ENCODE data around the gene ISL1. TPM values are rescaled to one million over a fixed set of nuclear protein-coding genes. Genes with fewer than 3 reads are reported as not detected.

Gene ISL1
- total RNA-seq, 2 donors from 2014 or later = 1.6 to 2.9 TPM

DNA sequence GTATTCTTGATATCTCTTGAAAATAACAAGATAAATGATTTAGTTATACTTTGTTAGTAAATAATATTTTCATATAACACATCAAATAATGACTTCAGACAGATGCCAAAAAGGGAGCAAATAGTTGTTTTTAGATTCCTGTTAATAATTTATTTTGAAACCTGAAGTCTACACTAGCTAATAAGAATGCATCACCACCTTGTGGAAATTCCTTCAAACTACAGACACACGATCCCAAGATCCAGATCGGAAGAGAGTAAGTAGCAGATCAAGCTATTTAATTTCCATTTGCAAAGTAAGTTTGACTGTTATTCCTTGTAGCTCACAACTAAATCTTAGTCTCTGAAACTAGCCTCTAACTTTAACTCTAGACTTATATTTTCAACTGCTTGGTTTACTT lies 35.5 kb upstream of the ISL1 start:
- H3K9me3 ChIP-seq = no peaks in the 10 kb centered on the region
- H3K36me3 ChIP-seq (replicated peaks in 1 of 2; ENCODE audit: insufficient read depth in 1 of 2, low read depth in 2 of 2) = no peaks in the 10 kb centered on the region
- no peaks in the 10 kb centered on the region for H3K27me3 ChIP-seq
- intact Hi-C loops (cut with DNase I) = no loop called here
- H3K4me1 ChIP-seq = no peaks in the 10 kb centered on the region
- no peak for TF ChIP-seq POLR2A (IDR thresholded peaks at IDR 0.05)
- TF ChIP-seq, protein P1, sequence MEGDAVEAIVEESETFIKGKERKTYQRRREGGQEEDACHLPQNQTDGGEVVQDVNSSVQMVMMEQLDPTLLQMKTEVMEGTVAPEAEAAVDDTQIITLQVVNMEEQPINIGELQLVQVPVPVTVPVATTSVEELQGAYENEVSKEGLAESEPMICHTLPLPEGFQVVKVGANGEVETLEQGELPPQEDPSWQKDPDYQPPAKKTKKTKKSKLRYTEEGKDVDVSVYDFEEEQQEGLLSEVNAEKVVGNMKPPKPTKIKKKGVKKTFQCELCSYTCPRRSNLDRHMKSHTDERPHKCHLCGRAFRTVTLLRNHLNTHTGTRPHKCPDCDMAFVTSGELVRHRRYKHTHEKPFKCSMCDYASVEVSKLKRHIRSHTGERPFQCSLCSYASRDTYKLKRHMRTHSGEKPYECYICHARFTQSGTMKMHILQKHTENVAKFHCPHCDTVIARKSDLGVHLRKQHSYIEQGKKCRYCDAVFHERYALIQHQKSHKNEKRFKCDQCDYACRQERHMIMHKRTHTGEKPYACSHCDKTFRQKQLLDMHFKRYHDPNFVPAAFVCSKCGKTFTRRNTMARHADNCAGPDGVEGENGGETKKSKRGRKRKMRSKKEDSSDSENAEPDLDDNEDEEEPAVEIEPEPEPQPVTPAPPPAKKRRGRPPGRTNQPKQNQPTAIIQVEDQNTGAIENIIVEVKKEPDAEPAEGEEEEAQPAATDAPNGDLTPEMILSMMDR (IDR thresholded peaks at IDR 0.05) = no peak
- H3K4me3 ChIP-seq = no peak overlapping the region
- DNase-seq = no peak
- H3K27ac ChIP-seq = no peak overlapping the region
- no peak for ATAC-seq
- 60 to 81% methylated on average over 2 of the region's 2 CpGs for WGBS, 2 donors

DNA sequence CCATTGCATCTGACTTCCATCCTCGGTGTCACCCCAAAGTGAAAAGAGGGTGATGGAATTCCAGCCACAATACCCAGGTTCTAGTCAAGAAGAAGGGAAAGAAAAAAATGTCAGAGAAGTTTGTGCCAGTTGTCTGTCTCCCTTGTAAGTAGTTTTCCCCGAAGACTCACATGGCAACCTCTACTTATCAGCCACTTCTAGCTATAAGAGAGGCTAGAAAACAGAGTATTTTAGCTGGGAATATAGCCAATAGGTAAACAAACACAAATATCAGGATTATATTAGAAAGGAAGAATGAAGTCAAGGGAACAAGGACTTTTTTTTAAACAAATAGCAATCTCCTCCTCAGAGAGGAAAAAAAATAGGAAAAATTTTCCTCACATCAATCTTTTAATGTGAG lies 12.2 kb upstream of the ISL1 start:
- H3K27me3 ChIP-seq = no peaks in the 10 kb centered on the region
- WGBS, 2 donors = 50 to 53% methylated on average over 2 of the region's 2 CpGs
- TF ChIP-seq, protein P1 (IDR thresholded peaks at IDR 0.05) = no peak
- no peak for TF ChIP-seq POLR2A (IDR thresholded peaks at IDR 0.05)
- H3K9me3 ChIP-seq = no peaks in the 10 kb centered on the region
- no peaks in the 10 kb centered on the region for H3K36me3 ChIP-seq (replicated peaks in 1 of 2; ENCODE audit: insufficient read depth in 1 of 2, low read depth in 2 of 2)
- DNase-seq (no peak), ATAC-seq (no peak)
- intact Hi-C loops (cut with DNase I) = no loop called here
- H3K27ac ChIP-seq = no peak overlapping the region
- H3K4me1 ChIP-seq = no peaks in the 10 kb centered on the region
- no peak overlapping the region for H3K4me3 ChIP-seq

DNA sequence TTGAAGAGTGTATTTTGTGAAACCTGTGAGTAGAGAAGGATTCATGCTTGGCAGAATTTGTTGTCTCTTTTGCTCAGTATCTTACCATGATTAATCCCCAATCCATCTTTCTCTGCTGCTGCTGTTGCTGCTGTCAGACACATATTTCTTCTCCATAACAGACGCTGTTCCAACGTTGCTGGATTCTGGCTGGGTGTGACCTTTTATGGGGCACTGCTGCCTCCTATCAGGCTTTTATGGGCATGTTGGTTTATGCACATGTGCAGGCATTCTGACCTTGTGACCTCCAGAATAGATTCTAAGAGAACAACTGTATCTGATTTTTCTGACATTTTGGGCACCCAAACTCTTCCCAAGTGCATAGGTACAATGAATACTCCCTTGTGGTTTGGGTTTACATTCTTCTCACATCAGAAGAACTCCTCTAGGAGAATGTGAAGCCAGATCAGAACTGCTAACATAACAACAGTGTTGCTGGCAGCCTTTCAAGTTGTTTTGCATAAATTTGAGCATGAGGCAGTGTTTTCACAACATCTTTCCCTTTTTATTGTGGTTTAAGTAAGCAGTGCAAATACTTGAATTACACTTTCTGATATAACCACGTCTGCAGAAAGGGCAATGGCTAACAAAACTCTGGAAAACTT lies 9.2 kb upstream of the ISL1 start:
- no peak for ATAC-seq
- intact Hi-C loops (cut with DNase I) = no loop called here
- H3K27ac ChIP-seq = no peak overlapping the region
- DNase-seq = no peak
- H3K4me3 ChIP-seq = no peak overlapping the region
- TF ChIP-seq, protein P1 (IDR thresholded peaks at IDR 0.05) = no peak
- no peak for TF ChIP-seq POLR2A (IDR thresholded peaks at IDR 0.05)
- no peaks in the 10 kb centered on the region for H3K9me3 ChIP-seq
- no peaks in the 10 kb centered on the region for H3K36me3 ChIP-seq (replicated peaks in 1 of 2; ENCODE audit: insufficient read depth in 1 of 2, low read depth in 2 of 2)
- 15% methylated on average over 3 of the region's 3 CpGs for WGBS, 2 donors
- H3K27me3 ChIP-seq = peaks cover 5 to 18% of the 10 kb centered on the region in 2 donors
- H3K4me1 ChIP-seq = peaks cover 15% of the 10 kb centered on the region

DNA sequence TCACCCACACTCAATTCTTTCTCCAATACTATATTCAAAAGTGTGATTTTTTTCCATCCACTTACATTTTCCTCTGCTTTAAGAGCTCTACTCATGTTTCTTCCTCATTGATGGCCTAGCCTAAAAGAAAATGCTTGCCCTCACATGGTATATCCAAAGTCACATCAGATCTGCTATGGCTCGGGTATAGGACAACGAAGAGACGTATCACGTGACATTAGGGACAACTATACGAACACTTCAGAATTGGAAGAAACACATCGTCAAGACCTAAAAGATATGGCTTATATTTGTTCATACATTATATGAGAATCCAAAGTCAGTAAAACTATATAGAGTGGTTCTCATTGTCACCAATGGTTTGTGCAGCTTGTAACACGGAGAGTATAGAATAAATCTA lies 8.2 kb upstream of the ISL1 start:
- H3K36me3 ChIP-seq (replicated peaks in 1 of 2; ENCODE audit: insufficient read depth in 1 of 2, low read depth in 2 of 2) = no peaks in the 10 kb centered on the region
- H3K27me3 ChIP-seq = peaks cover 6 to 27% of the 10 kb centered on the region in 2 donors
- 74 to 83% methylated on average over 7 of the region's 7 CpGs for WGBS, 2 donors
- no peaks in the 10 kb centered on the region for H3K9me3 ChIP-seq
- no peak for TF ChIP-seq POLR2A (IDR thresholded peaks at IDR 0.05)
- TF ChIP-seq, protein P1 (IDR thresholded peaks at IDR 0.05) = no peak
- ATAC-seq (no peak), DNase-seq (no peak)
- intact Hi-C loops (cut with DNase I) = no loop called here
- no peak overlapping the region for H3K4me3 ChIP-seq
- no peak overlapping the region for H3K27ac ChIP-seq
- peaks cover 21% of the 10 kb centered on the region for H3K4me1 ChIP-seq

DNA sequence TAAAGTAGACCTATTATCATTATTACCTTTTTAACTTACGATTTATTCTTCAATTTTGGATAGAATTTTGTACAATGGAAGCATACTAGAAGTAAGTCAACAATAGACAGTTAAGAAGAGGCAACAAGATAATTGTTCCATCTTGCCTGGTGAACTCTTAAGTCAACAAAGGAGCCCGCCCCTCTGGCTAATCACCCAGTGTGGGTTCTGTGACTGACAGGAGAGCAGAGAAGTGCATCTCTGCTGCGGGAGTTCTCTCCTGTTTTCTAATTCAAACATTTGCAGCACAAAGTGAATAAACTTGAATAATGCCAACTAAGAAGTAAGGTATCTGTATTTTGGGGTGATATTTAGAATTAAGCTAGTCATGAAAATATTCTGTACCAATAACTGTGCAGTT lies 6.7 kb upstream of the ISL1 start:
- Histone ChIP-seq H3K27me3 (peaks cover 11 to 38% of the 10 kb centered on the region in 2 donors), H3K9me3 (no peaks in the 10 kb centered on the region), H3K4me3 (no peak overlapping the region), H3K36me3 (replicated peaks in 1 of 2; ENCODE audit: insufficient read depth in 1 of 2, low read depth in 2 of 2) (no peaks in the 10 kb centered on the region), H3K4me1 (peaks cover 21% of the 10 kb centered on the region), H3K27ac (no peak overlapping the region)
- TF ChIP-seq, protein P1 (IDR thresholded peaks at IDR 0.05) = no peak
- no peak for TF ChIP-seq POLR2A (IDR thresholded peaks at IDR 0.05)
- 12 to 16% methylated on average over 3 of the region's 3 CpGs for WGBS, 2 donors
- ATAC-seq (no peak), DNase-seq (no peak)
- intact Hi-C loops (cut with DNase I) = no loop called here

Data from body of pancreas (tissue), 4 donors.